Endothelial cell of umbilical vein (primary cell): ENCODE data around the gene CD40. TPM values are rescaled to one million over a fixed set of nuclear protein-coding genes. Genes with fewer than 3 reads are reported as not detected.

ENCODE experiments used
- BruUV-seq: library from RNA; stranded (reverse); fragments of 400-500 nt; replicated peaks from 2 replicates; lab custom pipeline; 2021; lab: Mats Ljungman, UMichigan
- CTCF ChIA-PET: fragments of 300-600, 350-600 bp; sonication (Branson Sonifier 250); formaldehyde crosslinking; loops from one replicate; lab custom pipeline; 2021; ENCODE audit warnings: antibody characterized with exemption, inconsistent platforms; lab: Charles Lee
- POLR2A ChIA-PET: fragments of 300-600, 350-600 bp; sonication (Branson Sonifier 250); formaldehyde crosslinking; loops from one replicate; lab custom pipeline; 2021; ENCODE audit warnings: antibody characterized with exemption, inconsistent platforms; lab: Charles Lee
- DNase-seq: peaks from one replicate; pipeline ENCODE4 v3.0.0-alpha.2; 2011; ENCODE audit warnings: low read depth, low spot score
- FAIRE-seq: peaks from 2 replicates; lab custom pipeline; 2011; peaks lifted over from hg19 to GRCh38; lab: Jason Lieb, UNC
- H2AFZ ChIP-seq: 2 replicates; pipeline ENCODE4 v1.6.0; 2012; ENCODE audit warnings: low read depth, low read length, control low read depth, inconsistent platforms
- H3K27ac ChIP-seq: 2 replicates; pipeline ENCODE4 v1.5.1; 2011; ENCODE audit warnings: low read depth, mild to moderate bottlenecking, control low read depth, low read length, moderate library complexity; ENCODE audit not compliant: insufficient read depth
- H3K27me3 ChIP-seq, 2 experiments: 2 replicates each; pipeline versions ENCODE4 v1.6.0 to v1.6.1; 2011; ENCODE audit warnings: low read length in 2 of 2, mixed read lengths in 1 of 2; ENCODE audit not compliant: control insufficient read depth in 2 of 2, insufficient read depth in 2 of 2
- H3K36me3 ChIP-seq, 2 experiments: 2 replicates in 1 of 2; 3 replicates in 1 of 2; pipeline ENCODE4 v1.5.1; 2011; ENCODE audit warnings: low read length in 2 of 2, mild to moderate bottlenecking in 1 of 2, moderate library complexity in 1 of 2; ENCODE audit not compliant: control insufficient read depth in 2 of 2, insufficient read depth in 2 of 2; ENCODE audit errors: extremely low read depth in 1 of 2
- H3K4me1 ChIP-seq: 3 replicates; pipeline ENCODE4 v1.5.1; 2011; ENCODE audit warnings: mild to moderate bottlenecking, low read length; ENCODE audit not compliant: control insufficient read depth, insufficient read depth; ENCODE audit errors: extremely low read depth
- H3K4me2 ChIP-seq: 2 replicates; pipeline ENCODE4 v1.6.1; 2011; ENCODE audit warnings: low read length, control low read depth, mixed read lengths; ENCODE audit not compliant: insufficient read depth
- H3K4me3 ChIP-seq, 3 experiments: fragments of 200-600 bp in 1 of 3; sonication (generic), shearing (Covaris generic) in 1 of 3; replicated peaks in 1 of 3; 2 replicates each; pipeline ENCODE4 v1.5.1; 2011 to 2016; ENCODE audit warnings: control low read depth in 3 of 3, low read length in 3 of 3, mild to moderate bottlenecking in 2 of 3, inconsistent platforms in 1 of 3, low read depth in 1 of 3, moderate library complexity in 1 of 3; ENCODE audit not compliant: insufficient read depth in 1 of 3
- H3K79me2 ChIP-seq: 2 replicates; pipeline ENCODE4 v1.6.0; 2012; ENCODE audit warnings: low read length, inconsistent platforms; ENCODE audit not compliant: control insufficient read depth, insufficient read depth
- H3K9ac ChIP-seq: replicated peaks from 2 replicates; pipeline ENCODE3; 2011; ENCODE audit warnings: low read length, control low read depth; ENCODE audit not compliant: insufficient read depth; ENCODE audit errors: extremely low read depth
- H3K9me1 ChIP-seq: replicated peaks from 3 replicates; pipeline ENCODE4 v1.6.0; 2011; ENCODE audit warnings: mild to moderate bottlenecking, low read length; ENCODE audit not compliant: control insufficient read depth, insufficient read depth; ENCODE audit errors: extremely low read depth
- H3K9me3 ChIP-seq: replicated peaks from 2 replicates; pipeline ENCODE4 v1.5.1; 2012; ENCODE audit warnings: low read length, inconsistent platforms; ENCODE audit not compliant: control insufficient read depth, insufficient read depth
- H4K20me1 ChIP-seq: replicated peaks from 2 replicates; pipeline ENCODE3; 2011; ENCODE audit warnings: mild to moderate bottlenecking, low read length; ENCODE audit not compliant: control insufficient read depth, insufficient read depth; ENCODE audit errors: extremely low read depth
- EZH2 ChIP-seq: IDR thresholded peaks from 2 replicates; pipeline ENCODE4 v1.6.1; 2012; ENCODE audit warnings: borderline replicate concordance, low read depth, mild to moderate bottlenecking, moderate library complexity, low read length, inconsistent platforms; ENCODE audit not compliant: severe bottlenecking
- FOS ChIP-seq: IDR thresholded peaks from 2 replicates; pipeline ENCODE4 v1.6.1; 2011; ENCODE audit warnings: mild to moderate bottlenecking, low read length, moderate library complexity, borderline replicate concordance; ENCODE audit not compliant: insufficient read depth
- GATA2 ChIP-seq: IDR thresholded peaks from 2 replicates; pipeline ENCODE4 v1.7.0; 2011; ENCODE audit warnings: low read depth, mild to moderate bottlenecking, moderate library complexity, mixed read lengths, low read length; ENCODE audit not compliant: insufficient read length, insufficient read depth
- POLR2A ChIP-seq: IDR thresholded peaks from 2 replicates; pipeline ENCODE4 v1.6.1; 2012; ENCODE audit warnings: low read depth, mild to moderate bottlenecking, control low read depth, low read length
- POLR2AphosphoS5 ChIP-seq: IDR thresholded peaks from 2 replicates; pipeline ENCODE4 v1.6.1; 2012; ENCODE audit warnings: low read depth, mild to moderate bottlenecking, control low read depth, low read length, moderate library complexity; ENCODE audit not compliant: insufficient read depth
- dilution Hi-C: fragments of 300-500 bp; cut with MboI; formaldehyde crosslinking; loops from one replicate; pipeline ENCODE4 v1.15.0; 2019; ENCODE audit warnings: low sequenced_read_pairs; ENCODE audit not compliant: extremely low pct_ligation_motif_present
- intact Hi-C: fragments of 100-400 bp; cut with micrococcal nuclease; formaldehyde crosslinking; loops from one replicate; pipeline ENCODE4 v1.10.0; 2022
- polyA plus RNA-seq, 4 experiments: library from polyadenylated mRNA; depleted of rRNA in 3 of 4; stranded (reverse) in 3 of 4; unstranded in 1 of 4; fragments of >200 nt; gene quantifications; 2 replicates each; pipeline versions ENCODE4 v1.2.1 to v1.2.3, GENCODE V29; 2011 to 2012; ENCODE audit warnings: missing spikeins in 1 of 4
- total RNA-seq: library from RNA; stranded (reverse); gene quantifications from 2 replicates; pipeline ENCODE4 v1.2.3, GENCODE V29; 2021
- TF ChIP-seq, protein P1 (sequence below), 2 donors: IDR thresholded peaks; 1 replicate in 1 of 2; 2 replicates in 1 of 2; pipeline ENCODE4 v1.5.1; 2011; ENCODE audit warnings: low read length in 2 of 2, mild to moderate bottlenecking in 2 of 2, moderate library complexity in 2 of 2, control low read depth in 1 of 2, inconsistent platforms in 1 of 2, low read depth in 1 of 2; ENCODE audit not compliant: insufficient read depth in 1 of 2; ENCODE audit errors: extremely low read depth in 1 of 2

The CD40 gene
- total and polyA plus RNA-seq, 2 donors (not counting 3 experiments of a cell fraction or from before 2014, with no cell fraction given) = 36.6 to 38.3 TPM

DNA sequence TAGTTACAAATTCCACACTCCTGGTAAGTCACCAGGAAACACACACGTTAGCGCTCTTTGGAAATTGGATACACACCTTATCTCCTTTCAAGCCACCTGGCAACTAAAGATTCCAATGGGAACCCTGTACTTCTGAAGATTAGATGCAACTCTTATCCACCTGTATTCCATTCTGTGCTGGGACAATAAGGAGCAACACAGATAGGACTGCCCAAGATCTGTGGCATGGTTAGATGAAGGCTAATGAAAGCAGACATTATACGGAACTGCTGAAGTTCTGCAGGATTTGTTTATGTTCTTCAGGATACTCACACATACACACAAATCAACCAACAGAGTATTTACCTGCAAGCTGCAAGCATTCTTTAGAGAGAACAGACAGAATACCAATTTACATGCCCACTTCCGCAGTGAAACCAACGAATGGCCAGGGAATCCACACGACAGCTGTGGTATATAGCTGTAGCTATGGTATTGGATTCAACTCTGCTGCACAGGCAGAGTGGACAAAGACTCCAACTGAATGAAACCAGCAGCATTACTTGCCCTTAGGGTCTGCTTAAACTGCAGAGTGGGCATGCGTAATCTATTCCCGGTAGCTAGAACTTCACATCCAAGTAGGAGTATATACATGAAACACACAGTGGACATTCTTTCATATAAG lies 40.3 kb upstream of the CD40 start:
- TF ChIP-seq GATA2 (no peak), FOS (no peak), POLR2AphosphoS5 (no peak), EZH2 (no peak), POLR2A (no peak)
- TF ChIP-seq, protein P1, sequence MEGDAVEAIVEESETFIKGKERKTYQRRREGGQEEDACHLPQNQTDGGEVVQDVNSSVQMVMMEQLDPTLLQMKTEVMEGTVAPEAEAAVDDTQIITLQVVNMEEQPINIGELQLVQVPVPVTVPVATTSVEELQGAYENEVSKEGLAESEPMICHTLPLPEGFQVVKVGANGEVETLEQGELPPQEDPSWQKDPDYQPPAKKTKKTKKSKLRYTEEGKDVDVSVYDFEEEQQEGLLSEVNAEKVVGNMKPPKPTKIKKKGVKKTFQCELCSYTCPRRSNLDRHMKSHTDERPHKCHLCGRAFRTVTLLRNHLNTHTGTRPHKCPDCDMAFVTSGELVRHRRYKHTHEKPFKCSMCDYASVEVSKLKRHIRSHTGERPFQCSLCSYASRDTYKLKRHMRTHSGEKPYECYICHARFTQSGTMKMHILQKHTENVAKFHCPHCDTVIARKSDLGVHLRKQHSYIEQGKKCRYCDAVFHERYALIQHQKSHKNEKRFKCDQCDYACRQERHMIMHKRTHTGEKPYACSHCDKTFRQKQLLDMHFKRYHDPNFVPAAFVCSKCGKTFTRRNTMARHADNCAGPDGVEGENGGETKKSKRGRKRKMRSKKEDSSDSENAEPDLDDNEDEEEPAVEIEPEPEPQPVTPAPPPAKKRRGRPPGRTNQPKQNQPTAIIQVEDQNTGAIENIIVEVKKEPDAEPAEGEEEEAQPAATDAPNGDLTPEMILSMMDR (IDR thresholded peaks at IDR 0.05; ENCODE audit: extremely low read depth in 1 of 2, insufficient read depth in 1 of 2, low read depth in 1 of 2, low read length in 2 of 2) = no peak
- H3K9me3 ChIP-seq = no peaks in the 10 kb centered on the region
- H2AFZ ChIP-seq = no peak overlapping the region
- H3K4me3 ChIP-seq = no peak overlapping the region
- dilution Hi-C loops (no loop called here), intact Hi-C loops (no loop called here)
- ChIA-PET CTCF (interaction anchor here (1.0 to 2.6 kb wide), 3 partner anchors 11 to 56 kb away, joined by 3 to 10 read pairs (median 4); no protein-coding TSS in a partner anchor), POLR2A (no interaction called here)
- no peak for DNase-seq
- H3K9ac ChIP-seq = no peak overlapping the region
- no peaks in the 10 kb centered on the region for H3K4me1 ChIP-seq
- no TSS peak for BruUV-seq
- H3K4me2 ChIP-seq = no peak overlapping the region
- no peaks in the 10 kb centered on the region for H3K9me1 ChIP-seq
- no peaks in the 10 kb centered on the region for H3K27me3 ChIP-seq
- peaks cover 12 to 23% of the 10 kb centered on the region in 2 experiments for H3K36me3 ChIP-seq
- H4K20me1 ChIP-seq = peaks cover 16% of the 10 kb centered on the region
- H3K27ac ChIP-seq = no peak overlapping the region
- peaks cover 36% of the 10 kb centered on the region for H3K79me2 ChIP-seq
- FAIRE-seq = no peak
